Measurements from ENCODE around the gene C19orf85. TPM values are rescaled to one million over a fixed set of nuclear protein-coding genes. Genes with fewer than 3 reads are reported as not detected.
"Not testable (repeated sequence)": the region's sequence is repeated elsewhere in the genome, so short reads cannot be mapped to it uniquely, and the experiment has no call there.

C19orf85 gene
- total RNA-seq, 2 donors from 2014 or later = not detected

DNA sequence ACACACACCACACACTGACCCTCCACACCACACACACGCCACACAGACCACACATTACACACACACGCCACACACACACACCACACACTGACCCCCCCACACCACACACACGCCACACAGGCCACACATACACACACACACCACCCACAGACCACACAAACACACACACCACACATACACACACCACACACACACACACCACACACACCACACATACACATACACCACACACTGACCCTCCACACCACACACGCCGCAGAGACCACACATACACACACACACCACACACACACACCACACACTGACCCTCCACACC, 16.4 kb downstream of the C19orf85 start:
- intact Hi-C loops (cut with DNase I); ATAC-seq; DNase-seq: not testable (repeated sequence)

DNA sequence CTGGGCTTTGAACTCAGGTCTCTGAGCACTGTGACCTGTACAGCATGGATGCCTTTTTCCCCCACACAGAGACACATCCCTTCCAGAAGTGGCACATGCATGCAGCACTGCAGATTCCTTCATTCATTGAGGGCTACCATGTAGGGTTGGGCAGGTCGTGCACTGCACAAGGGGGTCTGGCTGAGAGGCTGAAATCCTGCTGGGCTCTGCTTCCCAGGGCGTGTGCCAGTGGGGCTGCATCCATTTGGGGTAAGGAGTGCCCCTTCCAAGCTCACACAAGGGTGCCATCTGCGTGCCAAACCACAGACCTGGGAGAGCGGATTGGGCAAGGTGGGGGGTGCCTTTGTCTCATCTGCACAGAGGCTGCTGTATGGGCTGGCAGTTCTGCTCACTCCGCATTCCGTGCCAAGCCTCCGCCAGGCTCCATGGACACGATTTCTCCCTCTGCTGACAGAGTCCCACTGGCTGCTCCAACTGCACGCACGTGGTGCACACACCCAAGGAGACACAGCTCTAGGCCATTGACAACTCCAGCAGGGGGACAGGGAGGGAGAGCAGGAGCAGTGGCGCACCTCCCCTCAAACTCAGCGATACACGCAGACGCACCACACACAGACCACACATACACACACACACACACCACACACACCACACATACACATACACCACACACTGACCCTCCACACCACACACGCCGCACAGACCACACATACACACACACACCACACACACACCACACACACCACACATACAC, 17.0 kb downstream of the C19orf85 start:
- no peak for DNase-seq
- ATAC-seq = peak in 1 of 2 donors; percentile 54
- intact Hi-C loops (cut with DNase I) = no loop called here

DNA sequence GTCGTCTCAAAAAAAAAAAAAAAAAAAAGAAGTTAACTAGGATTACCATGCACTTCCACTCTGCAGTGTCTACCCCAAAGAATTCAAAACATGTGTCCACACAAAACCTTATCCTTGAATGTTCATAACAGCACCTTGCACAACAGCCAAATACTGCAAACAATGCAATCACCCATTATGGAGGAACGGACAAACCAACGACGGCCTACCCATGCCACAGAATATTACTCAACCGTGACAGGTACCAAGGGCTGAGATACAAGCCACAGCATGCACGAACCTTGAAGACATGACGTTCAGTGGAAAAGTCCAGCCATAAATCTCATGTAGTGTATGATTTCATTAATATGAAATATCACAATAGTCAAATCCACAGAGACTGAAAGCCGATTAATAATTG, 18.5 kb downstream of the C19orf85 start:
- no peak for ATAC-seq
- intact Hi-C loops (cut with DNase I) = no loop called here
- no peak for DNase-seq

DNA sequence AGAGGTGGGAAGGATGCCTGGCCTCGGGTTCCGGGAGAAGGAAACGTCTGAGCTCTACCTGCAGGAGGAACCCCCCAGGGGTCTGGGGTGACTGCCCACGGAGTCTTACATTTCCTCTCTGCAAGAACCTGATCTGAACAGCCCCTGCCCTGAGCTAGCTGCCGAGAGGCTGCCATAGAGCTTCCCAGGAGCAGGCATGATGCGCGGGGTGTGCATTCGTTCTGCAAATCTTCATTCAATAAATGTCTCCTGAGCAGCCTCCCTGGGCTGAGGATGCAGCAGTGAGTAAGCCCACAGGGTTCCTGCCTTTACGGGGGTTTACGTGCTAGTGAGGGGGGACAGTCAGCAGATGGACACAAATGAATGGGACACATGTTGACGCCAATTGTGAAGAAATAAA, 19.9 kb downstream of the C19orf85 start:
- DNase-seq (no peak), ATAC-seq (no peak)
- intact Hi-C loops (cut with DNase I) = no loop called here

DNA sequence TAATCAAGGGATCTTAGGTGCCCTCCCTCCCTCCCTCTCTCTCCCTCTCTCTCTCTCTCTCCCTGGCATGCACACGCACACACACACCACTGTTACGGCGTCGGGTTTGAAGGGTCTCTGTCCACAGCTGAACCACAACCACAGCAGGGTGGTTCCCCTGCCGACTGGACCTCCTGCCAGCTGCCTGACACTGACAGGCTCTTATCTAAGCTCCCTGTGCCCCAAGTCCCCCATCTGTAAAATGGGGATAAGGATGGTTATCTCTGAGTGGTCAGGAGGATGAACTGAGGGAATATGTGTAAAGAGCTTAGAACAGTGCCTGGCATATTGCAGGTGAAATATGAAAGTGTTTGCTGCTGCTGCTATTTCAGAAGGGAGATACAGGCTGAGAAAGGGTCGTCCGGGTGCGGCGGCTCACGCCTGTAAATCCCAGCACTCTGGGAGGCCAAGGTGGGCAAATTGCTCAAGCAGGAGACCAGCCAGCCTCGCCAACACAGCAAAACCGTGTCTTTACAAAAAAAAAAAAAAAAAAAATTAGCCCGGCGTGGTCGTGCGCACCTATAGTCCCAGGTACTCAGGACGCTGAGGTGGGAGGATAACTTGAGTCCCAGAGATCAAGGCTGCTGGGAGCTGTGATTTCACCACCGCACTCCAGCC, 20.6 kb downstream of the C19orf85 start:
- intact Hi-C loops (cut with DNase I) = no loop called here
- DNase-seq (no peak), ATAC-seq (no peak)

DNA sequence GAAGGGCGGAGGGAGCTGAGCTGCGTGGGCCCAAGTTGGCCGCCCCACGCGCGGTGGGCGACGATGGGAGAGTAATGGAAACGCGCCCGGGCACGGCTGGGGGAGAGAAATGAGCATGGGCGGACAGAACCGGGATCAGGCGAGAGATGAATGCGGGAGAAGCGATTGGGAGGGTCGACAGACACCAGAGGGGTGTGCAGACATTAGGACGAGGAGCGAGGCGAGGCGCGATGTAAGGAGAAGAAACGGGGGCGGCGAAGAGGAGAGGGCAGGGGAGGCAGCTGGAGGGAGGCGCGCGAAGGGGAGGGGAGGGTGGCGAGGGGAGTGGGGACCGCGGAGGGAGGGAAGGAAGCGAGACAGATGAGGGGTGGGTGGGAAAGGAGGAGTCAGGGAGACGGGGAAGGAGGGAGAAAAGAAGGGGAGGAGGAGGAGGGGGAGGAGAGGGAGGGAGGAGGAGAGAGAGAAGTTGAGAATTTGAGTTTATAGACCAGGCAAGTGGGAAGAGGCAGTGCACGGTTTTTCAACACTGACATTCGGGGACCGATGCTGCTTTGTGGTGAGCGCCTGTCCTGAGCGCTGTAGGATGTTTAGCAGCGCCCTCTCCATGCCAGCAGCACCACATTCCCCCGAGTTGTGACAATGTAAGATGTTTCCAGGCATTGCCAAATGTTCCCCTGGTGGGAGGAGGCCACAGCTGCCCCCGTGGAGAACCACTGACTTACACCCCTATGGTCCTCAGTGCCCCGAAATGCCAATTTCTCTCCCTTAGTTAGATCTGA, 21.3 kb downstream of the C19orf85 start, which contains the start of gene SHISA7:
SHISA7 (minus strand) TSS at position 256 of the 779 bp plus-strand sequence. CDS start 437 bp downstream, outside the sequence.
- DNase-seq (no peak), ATAC-seq (no peak)
- intact Hi-C loops (cut with DNase I) = no loop called here

DNA sequence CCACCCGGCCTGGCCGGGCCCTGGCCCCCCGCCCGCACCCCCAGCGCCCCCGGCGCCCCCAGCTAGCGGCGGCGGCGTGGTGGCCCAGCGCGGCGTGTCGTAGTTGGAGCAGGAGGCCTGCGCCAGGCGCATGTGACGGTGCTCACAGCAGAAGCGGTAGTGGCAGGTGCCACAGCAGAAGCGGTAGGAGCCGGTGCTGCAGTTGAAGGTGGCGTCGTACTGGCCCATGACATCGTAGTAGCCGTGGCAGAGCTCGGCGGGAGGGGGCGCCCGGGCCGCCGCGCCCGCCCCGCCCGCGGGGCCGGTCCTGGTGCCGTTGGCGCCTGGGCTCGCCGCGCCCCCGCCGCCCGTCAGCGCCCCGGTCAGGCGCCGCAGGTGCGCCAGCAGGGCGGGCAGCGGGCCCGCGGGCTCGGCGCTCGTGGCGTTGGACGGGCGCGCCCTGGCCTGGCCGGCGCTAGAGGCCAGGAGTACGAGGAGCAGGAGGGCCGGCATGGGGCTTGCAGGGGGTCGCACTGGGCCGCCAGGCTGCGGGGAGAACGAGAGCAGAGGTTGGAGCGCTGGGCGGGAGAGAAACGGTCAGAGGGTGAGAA, 22.1 kb downstream of the C19orf85 start:
- ATAC-seq = no peak

DNA sequence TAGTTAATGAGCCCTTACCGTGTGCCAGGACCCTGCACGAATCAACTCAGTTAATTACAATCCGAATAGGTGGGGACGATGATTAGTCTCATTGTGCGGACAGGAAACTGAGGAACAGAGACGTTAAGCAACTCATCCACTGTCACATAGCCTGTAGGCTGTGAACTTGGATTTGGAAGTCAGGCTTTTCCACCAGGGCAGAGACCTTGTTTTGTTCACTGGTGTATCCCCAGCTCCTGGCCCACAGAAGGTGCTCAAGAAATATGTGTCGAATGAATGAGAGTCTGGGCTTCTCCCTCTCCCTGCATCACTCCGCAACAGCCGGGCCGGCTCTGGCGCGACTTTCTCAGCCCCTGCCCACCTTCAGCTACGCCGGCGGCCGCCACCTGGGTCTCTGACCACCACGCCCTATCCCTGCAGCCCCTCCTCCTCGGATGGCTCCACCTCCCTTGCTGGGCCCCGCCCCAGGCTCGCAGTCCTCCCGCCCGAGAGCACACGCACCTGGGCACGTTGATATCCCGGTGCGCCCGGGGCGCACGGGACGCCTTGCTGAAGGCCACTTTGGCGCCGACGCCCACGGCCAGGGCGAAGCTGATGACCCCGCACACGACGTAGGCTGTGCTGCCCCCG, 22.7 kb downstream of the C19orf85 start:
- ATAC-seq (no peak), DNase-seq (no peak)
- intact Hi-C loops (cut with DNase I) = no loop called here

More for the DNA sequence above, 22.1 kb downstream of the C19orf85 start:
- intact Hi-C loops (cut with DNase I) = no loop called here
- DNase-seq = no peak

DNA sequence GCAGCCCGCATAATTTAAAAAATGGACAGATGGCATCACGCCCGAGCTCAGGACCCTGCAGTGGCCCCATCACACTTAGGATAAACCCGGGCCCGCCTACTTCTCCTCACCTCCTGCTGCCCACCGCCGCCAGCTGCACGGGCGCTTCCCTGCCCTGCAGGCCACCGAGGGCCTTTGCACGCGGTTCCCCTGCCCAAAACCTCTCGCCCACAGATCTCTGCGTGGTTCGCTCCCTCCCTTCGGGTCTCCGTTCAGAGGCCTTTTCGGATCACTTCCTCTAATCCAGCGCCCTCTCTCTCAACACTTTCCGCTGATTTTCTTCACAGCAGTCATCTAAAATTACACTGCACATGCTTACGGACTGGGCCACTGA, 23.2 kb downstream of the C19orf85 start:
- ATAC-seq (no peak), DNase-seq (no peak)
- intact Hi-C loops (cut with DNase I) = no loop called here

DNA sequence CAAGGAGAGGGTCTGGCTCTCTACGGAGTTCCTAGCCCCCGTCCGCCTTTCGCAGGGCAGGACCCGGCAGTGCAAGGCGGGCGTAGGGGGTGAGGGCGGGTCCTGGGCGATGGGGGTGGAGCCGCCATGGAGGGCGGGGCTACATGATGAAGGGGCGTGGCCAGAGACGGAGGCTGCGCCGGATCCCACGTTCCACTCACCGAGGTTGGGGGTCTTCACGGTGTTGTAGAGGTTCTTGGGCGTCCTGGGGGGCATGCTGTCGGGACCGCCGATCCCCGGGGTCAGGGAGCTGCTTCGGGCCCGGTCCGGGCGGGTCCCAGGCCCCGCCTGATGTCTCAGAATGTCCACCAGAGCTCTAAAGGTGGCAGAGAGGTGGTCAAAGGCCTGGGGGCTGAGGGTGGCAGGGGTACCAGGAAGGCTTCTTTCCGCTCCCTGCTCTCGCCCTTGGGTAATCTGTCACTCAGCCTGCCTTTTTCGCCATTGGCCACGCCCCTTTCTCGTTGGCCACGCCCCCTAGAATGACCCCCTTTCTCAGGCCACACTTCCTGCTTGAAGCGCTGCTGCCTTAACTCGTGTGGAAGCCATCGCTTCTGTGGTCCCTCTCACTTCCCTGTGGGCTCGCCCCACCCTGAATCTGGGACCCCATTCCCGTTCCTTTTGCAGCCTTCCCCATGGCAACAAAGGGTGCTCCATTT, 24.0 kb downstream of the C19orf85 start:
- DNase-seq (no peak), ATAC-seq (no peak)
- intact Hi-C loops (cut with DNase I) = no loop called here

DNA sequence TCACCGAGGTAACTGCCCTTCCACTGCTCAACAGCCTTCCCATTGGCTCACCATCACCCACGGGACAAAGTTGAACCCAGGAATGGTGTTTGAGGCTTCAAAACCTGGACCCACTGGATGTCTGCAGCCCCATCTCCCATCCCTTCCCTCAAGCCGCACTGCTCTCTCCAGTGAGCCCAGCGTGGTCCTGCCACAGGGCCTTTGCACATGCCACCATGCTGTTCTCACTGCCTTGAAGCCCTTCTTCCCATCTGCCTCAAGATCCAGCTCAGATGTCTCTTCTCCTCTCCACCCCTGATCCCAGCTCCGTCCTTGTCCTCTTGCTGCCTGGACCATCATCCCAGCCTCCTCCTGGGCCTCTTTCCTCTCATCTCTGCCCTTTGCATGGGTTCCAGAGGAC, 25.5 kb downstream of the C19orf85 start:
- DNase-seq (no peak), ATAC-seq (no peak)
- intact Hi-C loops (cut with DNase I) = no loop called here

DNA sequence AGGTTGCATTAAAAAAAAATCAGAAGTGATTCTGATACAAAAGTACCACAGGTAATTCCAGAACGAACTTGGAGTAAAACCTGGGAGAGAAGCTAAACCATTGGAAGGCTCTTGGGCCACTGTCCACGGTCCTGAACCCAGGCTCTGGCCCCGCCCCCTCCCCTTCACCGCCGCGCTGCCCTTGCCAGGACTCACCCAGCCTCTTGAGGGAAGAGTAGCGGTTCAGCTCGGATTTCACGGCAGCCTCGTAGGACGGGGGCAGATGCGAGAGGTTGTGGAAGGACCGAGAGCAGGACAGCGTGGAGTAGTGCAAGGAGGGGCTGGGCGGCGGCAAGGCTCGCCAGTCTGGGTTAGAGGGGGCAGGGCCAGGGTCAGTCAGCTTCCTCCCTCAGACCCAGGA, 27.1 kb downstream of the C19orf85 start:
- intact Hi-C loops (cut with DNase I) = no loop called here
- peak; percentile 79 to 83 for ATAC-seq
- DNase-seq = peak; percentile 54

DNA sequence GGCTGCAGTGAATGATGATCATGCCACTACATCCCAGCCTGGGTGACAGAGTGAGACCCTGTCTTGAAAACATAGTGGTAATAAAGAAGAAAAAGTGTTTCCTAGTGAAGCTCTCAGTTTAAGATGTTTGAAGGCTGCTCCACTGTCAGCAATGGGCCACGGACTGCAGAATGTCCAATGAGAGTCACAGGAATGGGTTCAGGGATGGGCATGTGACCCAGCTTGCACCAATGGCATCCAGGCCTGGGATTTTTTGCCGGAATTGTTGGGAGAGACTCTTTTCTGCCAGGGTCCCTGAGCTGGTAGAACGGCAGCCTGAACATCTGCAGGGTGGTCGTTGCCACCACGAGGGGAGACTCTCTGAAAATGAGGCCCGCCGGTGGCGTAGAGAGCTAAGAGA, 27.7 kb downstream of the C19orf85 start:
- no peak for DNase-seq
- ATAC-seq = no peak
- intact Hi-C loops (cut with DNase I) = no loop called here

DNA sequence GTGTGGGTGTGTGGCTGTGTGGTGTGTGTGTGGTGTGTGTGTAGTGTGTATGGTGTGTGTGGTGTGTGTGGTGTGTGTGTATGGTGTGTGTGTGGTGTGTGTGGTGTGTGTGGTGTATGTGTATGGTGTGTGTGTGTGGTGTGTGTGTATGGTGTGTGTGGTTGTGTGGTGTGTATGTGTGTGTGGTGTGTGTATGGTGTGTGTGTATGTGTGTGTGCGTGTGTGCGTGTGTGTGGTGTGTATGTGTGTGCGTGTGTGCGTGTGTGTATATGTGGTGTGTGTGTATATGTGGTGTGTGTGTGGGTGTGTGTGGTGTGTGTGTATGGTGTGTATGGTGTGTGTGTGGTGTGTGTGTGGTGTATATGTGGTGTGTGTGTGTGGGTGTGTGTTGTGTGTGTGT, 29.5 kb downstream of the C19orf85 start:
- DNase-seq (no peak), ATAC-seq (no peak)
- intact Hi-C loops (cut with DNase I) = no loop called here

DNA sequence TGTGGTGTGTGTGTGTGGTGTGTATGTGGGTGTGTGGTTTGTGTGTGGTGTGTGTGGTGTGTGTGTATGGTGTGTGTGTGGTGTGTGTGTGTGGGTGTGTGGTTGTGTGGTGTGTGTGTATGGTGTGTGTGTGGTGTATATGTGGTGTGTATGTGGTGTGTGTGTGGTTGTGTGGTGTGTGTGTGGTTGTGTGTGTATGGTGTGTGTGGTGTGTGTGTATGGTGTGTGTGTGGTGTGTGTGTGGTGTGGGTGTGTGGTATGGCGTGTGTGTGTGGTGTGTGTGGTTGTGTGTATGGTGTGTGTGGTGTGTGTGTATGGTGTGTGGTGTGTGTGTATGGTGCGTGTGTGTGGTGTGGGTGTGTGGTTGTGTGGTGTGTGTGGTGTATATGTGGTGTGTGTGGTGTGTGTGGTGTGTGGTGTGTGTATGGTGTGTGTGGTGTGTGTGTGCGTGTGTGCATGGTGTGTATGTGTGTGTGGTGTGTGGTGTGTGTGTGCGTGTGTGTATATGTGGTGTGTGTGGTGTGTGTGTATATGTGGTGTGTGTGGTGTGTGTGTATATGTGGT, 30.1 kb downstream of the C19orf85 start:
- intact Hi-C loops (cut with DNase I) = no loop called here
- DNase-seq = no peak

DNA sequence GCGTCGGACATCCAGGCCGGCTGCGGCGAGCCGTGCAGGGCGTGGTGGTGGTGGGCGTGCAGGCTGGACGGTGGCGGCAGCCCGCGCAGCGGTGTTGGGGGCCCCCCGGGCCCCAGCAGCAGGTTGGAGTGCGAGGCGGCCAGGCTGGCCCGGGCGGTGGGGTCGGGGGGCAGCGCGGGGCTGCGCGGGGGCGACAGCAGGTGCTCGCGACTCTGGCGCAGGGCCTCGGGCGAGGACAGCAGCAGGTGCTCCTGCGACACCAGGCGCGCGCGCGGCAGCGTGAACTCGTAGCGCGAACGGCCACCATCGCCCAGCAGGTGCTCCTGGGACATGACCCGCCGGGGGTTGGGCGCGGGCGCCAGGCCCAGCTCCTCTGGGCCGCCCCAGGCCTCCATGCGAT, 31.3 kb downstream of the C19orf85 start:
- no peak for ATAC-seq
- intact Hi-C loops (cut with DNase I) = no loop called here
- no peak for DNase-seq

More for the DNA sequence above, 30.1 kb downstream of the C19orf85 start:
- ATAC-seq = no peak

DNA sequence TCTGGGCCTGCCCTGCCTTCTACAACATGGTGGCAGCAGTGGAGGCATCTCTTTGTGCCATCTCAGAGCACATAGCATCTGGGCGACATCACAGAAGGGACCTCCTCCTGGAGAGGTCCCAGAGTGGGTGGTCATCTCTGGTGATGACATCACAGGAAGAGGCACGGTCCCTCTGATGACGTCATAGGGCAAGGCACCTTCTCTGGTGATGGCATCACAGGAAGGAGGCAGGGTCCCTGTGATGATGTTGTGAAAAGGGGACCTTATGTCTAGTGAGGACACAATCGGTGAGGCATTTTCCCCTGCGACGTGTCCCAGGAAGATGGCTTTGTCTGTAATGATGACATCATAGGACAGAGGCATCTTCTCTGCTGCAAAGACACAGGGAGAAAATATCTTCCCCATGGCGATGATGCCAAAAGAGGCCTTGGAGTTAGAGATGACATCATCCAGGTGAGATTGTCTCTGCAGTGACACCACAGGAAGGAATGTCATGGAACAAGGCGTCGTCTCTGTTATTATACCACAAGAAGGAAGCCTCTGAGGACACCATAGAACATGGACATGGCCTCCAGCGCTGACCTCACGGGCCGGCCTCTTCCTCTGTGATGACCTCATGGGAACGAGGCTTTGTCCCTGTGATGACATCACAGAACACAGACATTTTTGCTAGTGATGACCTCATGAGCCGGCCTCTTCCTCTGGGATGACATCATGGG, 32.2 kb downstream of the C19orf85 start:
- no peak for DNase-seq
- intact Hi-C loops (cut with DNase I) = no loop called here
- ATAC-seq = no peak

DNA sequence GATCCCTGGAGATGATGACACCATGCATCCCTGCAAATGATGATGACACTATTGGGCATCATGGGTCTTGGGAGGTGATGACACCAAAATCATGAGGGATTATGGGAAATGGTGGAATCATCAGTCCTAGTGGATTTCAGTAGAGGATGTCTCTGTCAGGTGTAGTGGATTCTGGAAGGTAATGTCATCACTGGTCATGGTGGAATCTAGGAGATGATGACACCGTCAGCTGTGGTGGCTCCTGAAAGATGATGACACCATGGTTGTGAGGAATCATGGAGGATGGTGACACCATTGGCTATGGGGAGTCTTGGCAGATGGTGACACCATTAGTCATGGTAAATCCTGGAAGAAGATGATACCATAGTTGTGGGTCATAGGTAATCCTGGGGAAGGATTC, 33.4 kb downstream of the C19orf85 start:
- no peak for ATAC-seq
- DNase-seq = no peak
- intact Hi-C loops (cut with DNase I) = no loop called here
